ENCODE measurements around the gene SEPTIN5.

The SEPTIN5 gene

DNA sequence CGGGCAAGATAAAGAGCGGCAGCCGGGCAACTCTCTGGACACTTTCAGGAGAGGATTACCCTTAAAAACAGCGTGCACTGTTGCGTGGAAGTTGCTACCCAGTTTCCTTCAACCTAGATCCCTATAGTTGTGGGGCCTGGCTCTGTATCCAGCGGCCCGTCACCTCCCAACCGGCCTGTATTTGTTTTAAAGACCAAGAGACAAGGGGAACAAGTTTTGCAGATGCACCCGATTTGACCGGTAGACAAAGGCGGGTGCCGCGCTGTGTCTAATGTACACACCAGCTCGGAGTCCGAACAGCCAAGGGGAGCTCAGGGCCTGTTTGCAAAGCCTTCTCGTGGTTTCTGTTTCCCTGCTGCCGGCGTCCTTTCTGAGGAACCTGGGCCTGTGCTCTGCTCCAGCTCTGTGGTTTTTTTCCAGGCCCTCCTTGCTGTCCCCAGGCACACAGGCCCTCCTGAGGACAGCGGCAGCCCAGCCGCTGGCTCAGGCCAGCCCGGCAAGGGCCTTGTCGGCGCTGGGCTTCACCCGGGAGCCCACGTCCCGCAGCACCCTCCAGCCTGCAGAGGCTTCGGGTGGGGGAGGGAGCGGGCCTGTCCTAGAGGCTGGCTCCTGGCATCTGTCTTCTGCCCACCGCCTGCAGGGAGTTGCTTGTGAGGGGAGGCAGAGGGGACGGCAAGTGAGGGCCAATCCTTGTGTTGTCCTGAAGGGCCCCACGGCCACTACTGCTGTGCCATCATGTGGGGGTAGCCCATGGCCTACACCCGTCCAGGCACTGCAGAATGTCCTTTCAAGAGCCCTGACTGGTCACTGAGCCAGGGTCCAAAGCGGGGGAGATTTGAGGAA is 47.6 kb downstream of the SEPTIN5 start:
- no peak for DNase-seq (ENCODE audit: low spot score)

DNA sequence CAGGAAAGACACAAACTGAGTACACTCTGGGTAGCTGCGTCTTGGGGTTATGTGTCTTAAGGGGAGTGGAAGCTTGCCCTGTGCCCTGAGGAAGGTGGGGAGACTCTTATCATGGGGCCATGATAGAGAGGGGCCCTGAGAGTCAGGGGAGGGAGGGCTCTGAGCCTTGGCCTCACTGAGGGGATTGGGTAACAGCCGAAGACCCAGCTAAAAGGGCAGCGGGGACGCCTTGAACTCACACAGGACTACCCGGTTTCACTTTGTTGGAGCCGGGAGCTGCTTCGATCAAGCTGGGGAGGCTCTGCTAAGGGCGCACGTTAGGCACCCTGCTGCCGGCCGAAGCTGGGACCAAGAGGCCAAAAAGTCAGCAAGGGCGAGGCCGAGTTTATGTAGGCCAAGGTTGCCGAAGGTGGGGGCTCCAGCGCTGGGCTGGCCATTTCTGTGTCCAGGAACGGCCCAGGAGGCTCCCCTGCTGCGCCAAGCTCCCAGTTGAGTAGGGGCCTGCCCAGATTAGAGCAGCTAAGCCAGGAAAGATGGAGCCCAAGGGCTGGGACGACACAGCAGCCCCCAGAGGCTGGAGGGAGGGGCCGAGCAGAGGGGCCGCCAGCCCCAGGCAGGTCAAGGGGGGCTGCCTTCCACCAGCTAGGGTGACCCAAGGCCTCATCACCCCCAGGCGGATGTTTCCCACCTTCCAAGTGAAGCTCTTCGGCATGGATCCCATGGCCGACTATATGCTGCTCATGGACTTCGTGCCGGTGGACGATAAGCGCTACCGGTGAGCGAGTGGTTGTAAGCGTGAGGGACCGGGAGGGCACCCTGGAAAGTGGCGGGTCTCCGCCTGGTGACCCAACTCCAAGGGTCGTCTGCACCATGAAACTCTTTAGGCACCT is 48.5 kb downstream of the SEPTIN5 start:
- no peak for DNase-seq (ENCODE audit: low spot score)

DNA sequence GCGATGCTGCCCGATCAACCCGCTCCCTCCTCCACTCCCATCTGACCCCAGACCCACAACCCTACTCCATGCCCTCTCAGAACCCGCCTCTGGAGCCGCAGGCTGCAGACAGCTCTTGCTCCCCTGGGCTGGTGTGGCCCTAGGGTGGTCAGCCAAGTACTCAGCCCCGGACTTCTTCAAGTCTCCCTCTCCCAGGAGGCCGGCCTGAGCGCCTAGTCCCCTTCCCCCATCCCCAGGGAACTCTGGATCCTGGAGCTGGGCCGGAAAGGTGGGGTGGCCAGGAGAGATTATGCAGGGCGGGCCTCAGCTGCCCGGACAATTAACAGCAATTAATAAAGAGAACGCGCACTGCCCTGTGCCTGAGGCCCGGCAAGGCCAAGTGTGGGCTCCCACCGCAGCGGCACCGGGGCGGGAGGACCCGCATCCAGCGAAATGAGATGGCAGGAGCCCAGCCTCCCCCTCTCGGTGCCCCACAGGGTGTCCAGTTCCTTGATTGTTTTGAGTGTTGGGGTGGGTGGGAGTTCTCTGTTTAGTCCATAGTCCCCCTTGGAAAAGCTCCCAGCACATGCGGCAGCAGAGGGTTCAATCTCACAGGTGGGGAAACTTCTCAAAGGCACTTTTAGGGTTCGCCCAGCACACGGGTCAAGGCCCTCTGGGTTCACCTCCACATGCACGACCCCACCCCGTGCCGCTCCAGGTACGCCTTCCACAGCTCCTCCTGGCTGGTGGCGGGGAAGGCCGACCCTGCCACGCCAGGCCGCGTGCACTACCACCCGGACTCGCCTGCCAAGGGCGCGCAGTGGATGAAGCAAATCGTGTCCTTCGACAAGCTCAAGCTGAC is 49.4 kb downstream of the SEPTIN5 start:
- no peak for DNase-seq (ENCODE audit: low spot score)

DNA sequence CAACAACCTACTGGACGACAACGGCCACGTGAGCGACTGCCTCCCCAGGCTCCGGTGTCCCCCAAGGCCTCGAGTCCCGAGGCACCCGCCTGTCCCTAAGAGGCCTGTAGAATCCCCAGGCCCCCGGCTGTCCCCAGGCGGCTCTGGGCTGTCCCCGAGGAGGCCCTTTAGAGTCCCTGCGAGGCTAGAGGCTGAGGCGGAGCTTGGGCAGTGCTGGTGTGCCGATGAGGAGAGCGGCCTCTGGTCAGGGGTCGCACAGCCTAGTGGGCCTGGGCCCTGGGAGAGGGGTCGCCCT is 49.9 kb downstream of the SEPTIN5 start:
- DNase-seq (ENCODE audit: low spot score): no peak

DNA sequence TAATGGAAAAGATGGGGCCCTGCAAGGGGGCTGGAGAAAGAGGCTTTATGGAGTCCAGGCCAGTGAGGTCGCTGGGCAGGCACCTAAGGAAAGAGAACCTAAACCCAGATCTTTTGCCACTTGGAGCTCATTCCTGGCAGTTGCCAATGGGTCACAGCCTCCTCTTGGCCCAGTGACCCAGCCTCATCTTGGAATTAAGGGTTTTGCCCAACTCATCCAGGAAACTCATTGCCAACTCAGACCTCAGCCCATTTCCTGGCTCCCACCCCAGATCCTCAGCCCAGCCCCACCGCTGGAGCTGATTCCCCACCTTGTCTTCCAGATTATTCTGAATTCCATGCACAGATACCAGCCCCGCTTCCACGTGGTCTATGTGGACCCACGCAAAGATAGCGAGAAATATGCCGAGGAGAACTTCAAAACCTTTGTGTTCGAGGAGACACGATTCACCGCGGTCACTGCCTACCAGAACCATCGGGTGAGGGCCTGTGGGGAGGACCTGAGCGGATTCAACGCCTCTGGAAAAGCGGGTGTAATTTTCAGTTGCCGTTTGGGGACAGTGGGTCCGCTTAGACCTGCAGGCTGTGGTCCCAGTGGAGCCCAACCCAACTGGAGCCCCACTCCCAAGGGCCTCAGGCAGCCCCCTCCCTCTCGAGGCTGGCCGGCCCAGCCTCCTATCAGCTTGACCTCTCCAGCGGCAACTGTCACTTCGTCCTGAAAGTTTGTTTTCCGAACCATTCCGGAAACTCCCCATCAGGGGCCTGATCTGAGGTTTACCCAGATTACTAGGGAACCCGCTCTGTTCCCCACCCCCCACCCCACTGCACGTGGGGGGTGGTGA is 50.6 kb downstream of the SEPTIN5 start:
- DNase-seq (ENCODE audit: low spot score): no peak

DNA sequence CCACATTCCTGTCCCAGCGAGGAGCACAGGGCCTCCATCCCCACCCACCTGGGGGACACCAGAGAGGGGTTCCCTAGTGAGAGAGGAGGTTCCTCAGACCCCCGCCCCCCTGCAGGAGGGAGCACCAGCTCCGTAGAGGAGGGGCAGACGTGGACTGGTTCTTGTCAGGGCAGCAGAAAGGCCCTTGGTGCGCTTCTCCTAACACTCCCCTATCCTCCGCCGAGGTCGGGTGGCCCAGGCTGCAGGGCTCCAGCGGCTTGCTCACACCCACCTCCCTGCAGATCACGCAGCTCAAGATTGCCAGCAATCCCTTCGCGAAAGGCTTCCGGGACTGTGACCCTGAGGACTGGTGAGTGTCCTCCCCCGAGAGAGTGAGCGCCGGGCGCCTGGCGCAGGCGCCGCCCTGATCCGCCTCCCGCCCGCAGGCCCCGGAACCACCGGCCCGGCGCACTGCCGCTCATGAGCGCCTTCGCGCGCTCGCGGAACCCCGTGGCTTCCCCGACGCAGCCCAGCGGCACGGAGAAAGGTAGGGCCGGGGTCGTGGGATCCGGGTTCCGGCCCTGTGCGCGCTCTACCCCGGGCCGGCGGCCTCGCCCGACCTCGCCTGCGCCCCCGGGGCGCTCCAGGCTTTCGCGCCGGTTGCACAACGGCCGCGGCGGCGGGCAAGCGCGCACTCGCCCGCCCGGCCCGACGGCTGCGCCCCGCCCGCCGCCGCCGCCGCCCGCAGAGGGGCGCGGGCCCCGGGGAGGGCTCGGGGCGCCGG is 51.4 kb downstream of the SEPTIN5 start:
- no peak for DNase-seq (ENCODE audit: low spot score)

DNA sequence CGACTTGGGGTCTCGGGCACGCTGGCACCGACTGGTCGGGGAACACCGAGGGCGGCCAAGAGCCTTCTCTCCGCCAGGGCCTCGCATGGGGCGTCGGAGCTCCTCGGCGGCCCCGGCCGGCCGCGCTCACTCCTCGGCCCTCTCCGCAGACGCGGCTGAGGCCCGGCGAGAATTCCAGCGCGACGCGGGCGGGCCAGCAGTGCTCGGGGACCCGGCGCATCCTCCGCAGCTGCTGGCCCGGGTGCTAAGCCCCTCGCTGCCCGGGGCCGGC is 51.9 kb downstream of the SEPTIN5 start:
- no peak for DNase-seq (ENCODE audit: low spot score)

DNA sequence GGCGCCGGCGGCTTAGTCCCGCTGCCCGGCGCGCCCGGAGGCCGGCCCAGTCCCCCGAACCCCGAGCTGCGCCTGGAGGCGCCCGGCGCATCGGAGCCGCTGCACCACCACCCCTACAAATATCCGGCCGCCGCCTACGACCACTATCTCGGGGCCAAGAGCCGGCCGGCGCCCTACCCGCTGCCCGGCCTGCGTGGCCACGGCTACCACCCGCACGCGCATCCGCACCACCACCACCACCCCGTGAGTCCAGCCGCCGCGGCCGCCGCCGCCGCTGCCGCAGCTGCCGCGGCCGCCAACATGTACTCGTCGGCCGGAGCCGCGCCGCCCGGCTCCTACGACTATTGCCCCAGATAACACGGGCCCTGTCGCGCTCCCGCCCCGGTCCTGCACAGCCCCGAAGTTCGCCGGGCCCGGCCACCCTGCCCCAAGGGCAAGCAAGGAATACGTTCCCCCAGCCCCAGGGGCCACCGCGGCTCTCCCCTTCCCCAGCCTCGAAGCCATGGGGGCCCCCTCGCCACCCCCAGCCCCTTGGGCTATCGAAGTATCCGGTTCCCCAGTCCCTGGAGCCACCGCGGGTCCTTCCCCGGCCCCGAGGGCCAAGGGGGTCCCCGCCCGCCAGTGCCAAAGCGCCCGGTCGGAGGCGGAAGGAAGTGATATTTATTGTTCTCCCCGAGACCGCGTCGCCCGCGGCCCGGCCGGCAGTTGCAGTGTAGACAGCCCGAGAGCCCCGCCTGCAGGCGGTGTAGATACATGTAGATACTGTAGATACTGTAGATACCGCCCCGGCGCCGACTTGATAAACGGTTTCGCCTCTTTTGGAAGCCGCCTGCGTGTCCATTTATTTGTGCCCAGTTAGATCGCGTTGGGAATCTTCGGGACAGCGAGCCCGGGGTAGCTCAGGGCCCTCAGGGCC is 52.5 kb downstream of the SEPTIN5 start:
- no peak for DNase-seq (ENCODE audit: low spot score)

DNA sequence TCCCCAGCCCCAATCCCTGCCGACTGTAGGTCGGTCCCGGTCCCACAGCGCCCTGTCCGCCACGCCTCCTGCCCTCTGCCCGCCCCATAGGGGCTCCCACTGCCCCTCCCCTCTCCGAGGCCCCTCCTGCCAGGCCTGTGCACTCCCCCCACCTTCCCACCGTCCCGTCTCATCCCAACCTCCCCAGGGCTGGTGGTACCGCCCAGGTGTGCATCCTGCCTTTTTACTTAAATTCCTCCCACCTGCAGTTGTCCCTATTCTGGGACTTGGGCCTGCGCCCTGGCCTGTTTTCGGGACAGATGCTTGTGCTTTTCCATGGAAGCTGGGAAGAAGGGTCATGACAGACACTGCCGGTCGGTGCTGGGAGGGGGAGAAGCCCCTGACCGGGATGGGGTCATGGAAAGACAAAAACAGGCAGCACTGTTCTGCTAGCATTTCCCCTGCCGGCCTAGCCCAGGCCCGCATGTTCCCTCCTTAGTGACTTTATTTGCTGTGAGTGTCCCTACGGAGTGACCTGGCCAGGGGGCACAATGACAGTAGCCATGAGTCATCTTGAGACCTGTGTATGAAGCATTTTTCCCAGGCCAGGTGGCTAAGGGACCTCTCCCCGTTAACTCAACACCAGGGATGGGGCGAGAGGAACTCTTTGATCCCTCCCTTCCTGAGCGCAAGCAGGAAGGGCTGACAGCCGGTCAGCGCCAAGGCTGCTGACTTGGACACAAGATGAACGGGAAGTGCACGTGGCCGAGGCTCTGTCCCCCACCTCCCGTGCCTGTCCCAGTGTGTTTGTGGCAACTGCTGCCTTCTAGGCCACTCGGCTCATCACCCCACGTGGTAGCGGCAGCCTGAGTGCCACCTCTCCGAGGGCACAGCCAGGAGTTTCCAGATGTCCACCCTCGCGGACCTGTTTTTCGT is 53.4 kb downstream of the SEPTIN5 start:
- DNase-seq (ENCODE audit: low spot score): no peak

DNA sequence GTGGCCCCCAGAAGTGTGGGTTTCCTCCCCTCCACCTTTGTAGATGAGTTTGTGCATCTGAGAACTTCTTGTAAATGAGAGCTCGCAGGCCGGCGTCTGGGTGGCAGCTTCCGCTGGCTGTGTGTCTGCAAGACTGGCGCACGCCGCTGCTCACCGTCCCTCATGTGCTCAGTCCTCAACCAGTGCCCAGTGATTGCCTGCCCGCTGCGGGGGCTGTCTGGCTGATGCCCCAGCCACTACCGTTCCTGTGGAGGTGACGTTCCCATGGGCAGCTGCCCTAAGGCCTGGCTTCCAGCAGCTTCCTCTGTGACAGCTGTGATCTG is 55.1 kb downstream of the SEPTIN5 start:
- DNase-seq (ENCODE audit: low spot score): no peak

DNA sequence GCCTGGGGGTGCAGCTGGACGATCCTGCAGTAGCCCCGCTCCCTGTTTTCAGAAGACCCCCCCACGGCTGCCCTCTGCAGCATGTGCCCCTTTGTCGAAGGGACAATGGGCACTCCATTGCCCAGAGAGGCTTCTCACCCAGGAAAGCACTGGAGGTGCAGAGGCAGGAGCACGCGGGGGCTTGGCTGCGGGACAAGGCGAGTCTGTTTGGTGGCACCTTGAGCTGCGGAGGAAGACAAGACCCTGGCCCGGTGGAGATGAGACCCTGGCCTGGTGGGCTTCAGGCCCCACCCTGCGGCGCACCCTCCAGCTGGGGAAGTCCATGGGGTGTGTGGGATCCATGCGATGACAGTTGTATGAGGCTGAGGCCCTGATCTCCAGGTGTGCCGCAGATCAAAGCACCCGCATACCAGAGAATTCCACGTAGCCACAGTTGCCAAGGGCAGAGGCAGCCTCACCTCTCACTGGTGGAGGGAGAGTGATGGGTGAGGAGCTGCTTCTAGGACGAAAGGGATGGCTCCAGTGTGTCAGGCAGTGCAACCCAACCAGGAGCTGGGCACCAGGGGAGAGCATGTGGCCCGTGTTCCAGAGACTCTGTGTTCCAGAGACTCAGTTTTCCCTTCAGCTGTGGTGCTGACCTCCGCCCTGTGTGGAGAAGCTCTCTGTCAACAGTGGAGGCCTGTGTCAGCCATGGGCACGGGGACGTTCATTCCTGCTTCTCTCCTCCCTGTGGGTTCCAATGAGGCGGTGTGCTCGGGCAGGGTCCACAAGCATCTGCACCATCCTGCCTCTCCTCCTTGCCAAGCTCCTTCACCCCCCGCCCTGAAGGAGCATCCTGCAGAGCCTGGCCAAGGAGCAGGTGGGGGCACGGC is 56.3 kb downstream of the SEPTIN5 start:
- DNase-seq (ENCODE audit: low spot score): no peak

DNA sequence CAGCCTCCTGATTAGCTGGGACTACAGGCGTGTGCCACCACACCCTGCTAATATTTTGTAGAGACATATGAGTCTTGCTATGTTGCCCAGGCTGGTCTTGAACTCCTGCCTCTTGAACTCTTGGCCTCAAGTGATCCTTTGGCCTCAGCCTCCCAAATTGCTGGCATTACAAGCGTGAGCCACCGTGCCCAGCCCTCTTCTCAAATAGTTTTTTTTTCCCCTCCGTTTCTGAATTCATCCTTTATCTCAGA is 58.0 kb downstream of the SEPTIN5 start:
- no peak for DNase-seq (ENCODE audit: low spot score)

All from ecto neural progenitor cell (in vitro differentiated cells).